HCT116 (cell line): ENCODE data around the gene CCSER1.

Source experiments
- ATF3 ChIP-seq: IDR thresholded peaks from 2 replicates; pipeline ENCODE4 v1.6.1; 2012
- EGR1 ChIP-seq: IDR thresholded peaks from 2 replicates; pipeline ENCODE4 v1.6.1; 2012; ENCODE audit warnings: low read depth
- EZH2 ChIP-seq: fragments of 200-600 bp; sonication (generic); IDR thresholded peaks from 2 replicates; pipeline ENCODE4 v1.6.1; 2017; ENCODE audit warnings: antibody characterized with exemption, mixed run types
- EZH2phosphoT487 ChIP-seq: fragments of 200-600 bp; IDR thresholded peaks from 2 replicates; pipeline ENCODE4 v1.6.1; 2018; ENCODE audit warnings: antibody characterized with exemption, borderline replicate concordance
- MAX ChIP-seq: IDR thresholded peaks from 2 replicates; pipeline ENCODE4 v1.6.1; 2012
- POLR2A ChIP-seq: IDR thresholded peaks from 2 replicates; pipeline ENCODE4 v1.7.0; 2011; ENCODE audit warnings: borderline replicate concordance; ENCODE audit not compliant: insufficient read depth, insufficient read length; ENCODE audit errors: extremely low read depth
- POLR2AphosphoS5 ChIP-seq: IDR thresholded peaks from 2 replicates; pipeline ENCODE4 v1.6.1; 2011; ENCODE audit warnings: mild to moderate bottlenecking, low read depth, low read length, moderate library complexity
- RAD21 ChIP-seq: IDR thresholded peaks from 2 replicates; pipeline ENCODE4 v1.6.1; 2012; ENCODE audit warnings: low read depth, mild to moderate bottlenecking
- SRF ChIP-seq: IDR thresholded peaks from 2 replicates; pipeline ENCODE4 v1.6.1; 2012; ENCODE audit warnings: low read depth
- TCF7L2 ChIP-seq: IDR thresholded peaks from 2 replicates; pipeline ENCODE4 v1.7.0; 2011; ENCODE audit warnings: borderline replicate concordance, inconsistent platforms; ENCODE audit not compliant: insufficient read depth, insufficient read length; ENCODE audit errors: extremely low read depth
- YY1 ChIP-seq: IDR thresholded peaks from 2 replicates; pipeline ENCODE4 v1.6.1; 2011; ENCODE audit warnings: low read length, low read depth, moderate library complexity, mild to moderate bottlenecking; ENCODE audit not compliant: insufficient replicate concordance; ENCODE audit errors: extremely low read depth
- ZNF274 ChIP-seq: fragments of 200-500 bp; sonication (Bioruptor generic); IDR thresholded peaks from 2 replicates; pipeline ENCODE4 v1.6.1; 2014; ENCODE audit warnings: mild to moderate bottlenecking, low read depth, low read length, inconsistent platforms
- TF ChIP-seq, protein P1 (sequence below), 3 experiments: fragments of 200-600 bp in 1 of 3; sonication (generic) in 1 of 3; IDR thresholded peaks in 2 of 3; conservative IDR thresholded peaks in 1 of 3; 2 replicates each; pipeline ENCODE4 v1.5.1; 2012 to 2017; ENCODE audit warnings: low read depth in 2 of 3, low read length in 2 of 3, antibody characterized with exemption in 1 of 3, borderline replicate concordance in 1 of 3, control low read depth in 1 of 3, mild to moderate bottlenecking in 1 of 3, mixed read lengths in 1 of 3, mixed run types in 1 of 3, moderate library complexity in 1 of 3; ENCODE audit not compliant: insufficient read depth in 1 of 3
- TF ChIP-seq, protein P2 (sequence below): IDR thresholded peaks from 2 replicates; pipeline ENCODE4 v1.6.1; 2012; ENCODE audit warnings: low read depth

GRCh38 chr4:91282217-91282616 is 1155.0 kb downstream of the CCSER1 start:
- no peak for TF ChIP-seq POLR2AphosphoS5
- TF ChIP-seq, protein P1, sequence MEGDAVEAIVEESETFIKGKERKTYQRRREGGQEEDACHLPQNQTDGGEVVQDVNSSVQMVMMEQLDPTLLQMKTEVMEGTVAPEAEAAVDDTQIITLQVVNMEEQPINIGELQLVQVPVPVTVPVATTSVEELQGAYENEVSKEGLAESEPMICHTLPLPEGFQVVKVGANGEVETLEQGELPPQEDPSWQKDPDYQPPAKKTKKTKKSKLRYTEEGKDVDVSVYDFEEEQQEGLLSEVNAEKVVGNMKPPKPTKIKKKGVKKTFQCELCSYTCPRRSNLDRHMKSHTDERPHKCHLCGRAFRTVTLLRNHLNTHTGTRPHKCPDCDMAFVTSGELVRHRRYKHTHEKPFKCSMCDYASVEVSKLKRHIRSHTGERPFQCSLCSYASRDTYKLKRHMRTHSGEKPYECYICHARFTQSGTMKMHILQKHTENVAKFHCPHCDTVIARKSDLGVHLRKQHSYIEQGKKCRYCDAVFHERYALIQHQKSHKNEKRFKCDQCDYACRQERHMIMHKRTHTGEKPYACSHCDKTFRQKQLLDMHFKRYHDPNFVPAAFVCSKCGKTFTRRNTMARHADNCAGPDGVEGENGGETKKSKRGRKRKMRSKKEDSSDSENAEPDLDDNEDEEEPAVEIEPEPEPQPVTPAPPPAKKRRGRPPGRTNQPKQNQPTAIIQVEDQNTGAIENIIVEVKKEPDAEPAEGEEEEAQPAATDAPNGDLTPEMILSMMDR (IDR thresholded peaks at IDR 0.05 in 2 of 3, conservative IDR thresholded peaks at IDR 0.05 in 1 of 3; ENCODE audit: borderline replicate concordance in 1 of 3, insufficient read depth in 1 of 3, low read depth in 2 of 3, low read length in 2 of 3), result no peak
- no peak for TF ChIP-seq ATF3
- TF ChIP-seq EZH2, result no peak
- TF ChIP-seq, protein P2, sequence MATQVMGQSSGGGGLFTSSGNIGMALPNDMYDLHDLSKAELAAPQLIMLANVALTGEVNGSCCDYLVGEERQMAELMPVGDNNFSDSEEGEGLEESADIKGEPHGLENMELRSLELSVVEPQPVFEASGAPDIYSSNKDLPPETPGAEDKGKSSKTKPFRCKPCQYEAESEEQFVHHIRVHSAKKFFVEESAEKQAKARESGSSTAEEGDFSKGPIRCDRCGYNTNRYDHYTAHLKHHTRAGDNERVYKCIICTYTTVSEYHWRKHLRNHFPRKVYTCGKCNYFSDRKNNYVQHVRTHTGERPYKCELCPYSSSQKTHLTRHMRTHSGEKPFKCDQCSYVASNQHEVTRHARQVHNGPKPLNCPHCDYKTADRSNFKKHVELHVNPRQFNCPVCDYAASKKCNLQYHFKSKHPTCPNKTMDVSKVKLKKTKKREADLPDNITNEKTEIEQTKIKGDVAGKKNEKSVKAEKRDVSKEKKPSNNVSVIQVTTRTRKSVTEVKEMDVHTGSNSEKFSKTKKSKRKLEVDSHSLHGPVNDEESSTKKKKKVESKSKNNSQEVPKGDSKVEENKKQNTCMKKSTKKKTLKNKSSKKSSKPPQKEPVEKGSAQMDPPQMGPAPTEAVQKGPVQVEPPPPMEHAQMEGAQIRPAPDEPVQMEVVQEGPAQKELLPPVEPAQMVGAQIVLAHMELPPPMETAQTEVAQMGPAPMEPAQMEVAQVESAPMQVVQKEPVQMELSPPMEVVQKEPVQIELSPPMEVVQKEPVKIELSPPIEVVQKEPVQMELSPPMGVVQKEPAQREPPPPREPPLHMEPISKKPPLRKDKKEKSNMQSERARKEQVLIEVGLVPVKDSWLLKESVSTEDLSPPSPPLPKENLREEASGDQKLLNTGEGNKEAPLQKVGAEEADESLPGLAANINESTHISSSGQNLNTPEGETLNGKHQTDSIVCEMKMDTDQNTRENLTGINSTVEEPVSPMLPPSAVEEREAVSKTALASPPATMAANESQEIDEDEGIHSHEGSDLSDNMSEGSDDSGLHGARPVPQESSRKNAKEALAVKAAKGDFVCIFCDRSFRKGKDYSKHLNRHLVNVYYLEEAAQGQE, result no peak
- no peak for TF ChIP-seq POLR2A
- TF ChIP-seq ZNF274, result no peak
- TF ChIP-seq EZH2phosphoT487, result no peak
- TF ChIP-seq SRF, result no peak
- no peak for TF ChIP-seq RAD21
- no peak for TF ChIP-seq TCF7L2
- TF ChIP-seq YY1, result no peak
- no peak for TF ChIP-seq MAX
- TF ChIP-seq EGR1, result no peak
